ENCODE data around the gene AKR7A3. TPM values are rescaled to one million over a fixed set of nuclear protein-coding genes. Genes with fewer than 3 reads are reported as not detected.
"Not testable (repeated sequence)": the region's sequence is repeated elsewhere in the genome, so short reads cannot be mapped to it uniquely, and the experiment has no call there.

Gene AKR7A3
- total RNA-seq, 4 donors from 2014 or later: 1.8 to 3.5 (median 2.3) TPM

DNA sequence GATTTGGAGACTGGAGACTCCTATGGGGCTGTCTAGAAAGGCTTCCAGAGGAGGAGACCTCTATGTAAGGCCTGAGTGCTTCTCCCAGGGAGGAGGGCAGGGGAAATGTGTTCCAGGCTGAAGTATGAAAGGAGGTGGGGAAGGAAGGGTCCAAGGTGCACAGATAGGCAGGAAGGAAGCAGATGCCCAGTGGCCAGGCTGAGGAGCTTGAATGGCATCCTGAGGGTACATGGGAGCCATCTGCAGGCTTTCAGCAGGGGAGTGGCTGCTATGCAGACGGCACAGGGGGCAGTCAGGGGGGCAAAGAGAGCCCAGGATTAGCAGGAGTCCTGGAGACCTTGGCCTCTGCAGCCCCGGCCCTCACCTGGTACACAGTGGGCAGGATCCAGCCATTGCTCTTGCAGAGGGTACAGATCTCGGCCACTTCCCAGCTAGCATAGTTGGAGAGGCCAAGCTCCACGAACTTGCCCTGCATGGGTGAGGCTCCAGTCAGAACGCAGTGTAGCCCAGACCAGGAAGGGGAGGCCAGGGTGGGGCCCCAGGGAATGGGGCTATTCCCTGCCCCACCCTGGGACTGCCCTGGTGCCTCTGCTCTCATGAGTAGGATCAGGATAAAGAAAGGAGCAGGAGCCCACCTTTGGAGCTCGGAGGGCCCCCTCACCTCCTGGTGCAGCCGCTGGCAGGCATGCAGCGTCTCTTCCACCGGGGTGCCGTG is 19.4 kb upstream of the AKR7A3 start:
- Histone ChIP-seq H3K27me3 (no peaks in the 10 kb centered on the region), H3K4me1 (peaks cover 9 to 13% of the 10 kb centered on the region in 2 donors), H3K9me3 (no peaks in the 10 kb centered on the region), H3K36me3 (peaks cover 17 to 38% of the 10 kb centered on the region in 2 donors), H3K4me3 (replicated peaks in 1 of 3) (no peak overlapping the region), H3K27ac (no peak overlapping the region)
- WGBS, 2 donors: 89 to 93% methylated on average over 10 of the region's 10 CpGs
- DNase-seq: no peak
- intact Hi-C loops (cut with DNase I): no loop called here
- TF ChIP-seq, protein P1, sequence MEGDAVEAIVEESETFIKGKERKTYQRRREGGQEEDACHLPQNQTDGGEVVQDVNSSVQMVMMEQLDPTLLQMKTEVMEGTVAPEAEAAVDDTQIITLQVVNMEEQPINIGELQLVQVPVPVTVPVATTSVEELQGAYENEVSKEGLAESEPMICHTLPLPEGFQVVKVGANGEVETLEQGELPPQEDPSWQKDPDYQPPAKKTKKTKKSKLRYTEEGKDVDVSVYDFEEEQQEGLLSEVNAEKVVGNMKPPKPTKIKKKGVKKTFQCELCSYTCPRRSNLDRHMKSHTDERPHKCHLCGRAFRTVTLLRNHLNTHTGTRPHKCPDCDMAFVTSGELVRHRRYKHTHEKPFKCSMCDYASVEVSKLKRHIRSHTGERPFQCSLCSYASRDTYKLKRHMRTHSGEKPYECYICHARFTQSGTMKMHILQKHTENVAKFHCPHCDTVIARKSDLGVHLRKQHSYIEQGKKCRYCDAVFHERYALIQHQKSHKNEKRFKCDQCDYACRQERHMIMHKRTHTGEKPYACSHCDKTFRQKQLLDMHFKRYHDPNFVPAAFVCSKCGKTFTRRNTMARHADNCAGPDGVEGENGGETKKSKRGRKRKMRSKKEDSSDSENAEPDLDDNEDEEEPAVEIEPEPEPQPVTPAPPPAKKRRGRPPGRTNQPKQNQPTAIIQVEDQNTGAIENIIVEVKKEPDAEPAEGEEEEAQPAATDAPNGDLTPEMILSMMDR (IDR thresholded peaks at IDR 0.05): no peak
- no peak for TF ChIP-seq POLR2A (IDR thresholded peaks at IDR 0.05)

DNA sequence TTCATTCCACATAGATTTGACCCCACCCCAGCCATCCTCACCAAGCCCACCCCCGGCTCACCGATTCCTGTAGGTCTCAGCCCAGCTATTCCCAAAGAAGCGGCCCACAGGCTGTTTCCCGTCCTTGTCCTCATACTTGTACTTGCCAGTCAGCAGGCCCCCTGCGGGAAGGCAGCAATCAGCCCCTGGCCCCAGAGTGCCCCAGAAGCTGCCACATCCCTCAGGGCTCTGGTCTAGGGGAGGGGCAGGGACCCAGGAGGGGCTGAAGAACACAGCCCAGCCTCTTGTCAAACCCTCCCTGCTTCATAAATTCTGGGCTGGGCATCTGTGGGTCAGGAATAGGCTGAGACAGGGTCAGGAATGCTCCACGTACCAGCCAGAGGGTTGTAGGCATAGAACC is 18.4 kb upstream of the AKR7A3 start:
- H3K9me3 ChIP-seq: no peaks in the 10 kb centered on the region
- no peak overlapping the region for H3K27ac ChIP-seq
- peaks cover 17 to 38% of the 10 kb centered on the region in 2 donors for H3K36me3 ChIP-seq
- H3K4me1 ChIP-seq: peaks cover 9 to 10% of the 10 kb centered on the region in 2 donors
- no peak overlapping the region for H3K4me3 ChIP-seq (replicated peaks in 1 of 3)
- H3K27me3 ChIP-seq: no peaks in the 10 kb centered on the region
- TF ChIP-seq POLR2A (IDR thresholded peaks at IDR 0.05): no peak
- TF ChIP-seq, protein P1 (IDR thresholded peaks at IDR 0.05): no peak
- no peak for DNase-seq
- 95 to 98% methylated on average over 6 of the region's 6 CpGs for WGBS, 2 donors
- intact Hi-C loops (cut with DNase I): no loop called here

DNA sequence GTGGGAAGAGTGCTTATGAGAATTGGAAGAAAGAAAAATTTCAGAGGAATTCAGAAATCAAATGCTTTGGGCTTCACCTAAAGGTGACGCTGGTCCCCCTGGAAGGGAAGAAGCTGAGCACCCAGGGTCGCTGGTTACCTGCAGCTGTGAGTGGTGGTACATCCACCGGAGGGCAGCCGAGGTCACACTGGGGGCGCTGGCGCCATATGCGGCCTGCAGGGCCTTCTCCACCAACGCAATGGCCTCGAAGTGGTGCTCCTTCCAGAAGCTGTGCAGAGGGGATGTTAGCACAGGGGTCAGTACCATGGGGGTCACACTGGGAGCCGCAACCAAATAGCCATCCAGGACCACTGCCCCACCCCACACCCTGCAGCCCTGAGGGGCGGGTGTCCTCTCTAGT is 17.3 kb upstream of the AKR7A3 start:
- no peak for DNase-seq
- H3K4me1 ChIP-seq: peaks cover 3 to 4% of the 10 kb centered on the region in 2 donors
- H3K27me3 ChIP-seq: no peaks in the 10 kb centered on the region
- H3K9me3 ChIP-seq: no peaks in the 10 kb centered on the region
- intact Hi-C loops (cut with DNase I): no loop called here
- no peak overlapping the region for H3K4me3 ChIP-seq (replicated peaks in 1 of 3)
- peaks cover 17 to 38% of the 10 kb centered on the region in 2 donors for H3K36me3 ChIP-seq
- TF ChIP-seq, protein P1 (IDR thresholded peaks at IDR 0.05): no peak
- TF ChIP-seq POLR2A (IDR thresholded peaks at IDR 0.05): no peak
- 93 to 95% methylated on average over 10 of the region's 11 CpGs for WGBS, 2 donors
- H3K27ac ChIP-seq: no peak overlapping the region

DNA sequence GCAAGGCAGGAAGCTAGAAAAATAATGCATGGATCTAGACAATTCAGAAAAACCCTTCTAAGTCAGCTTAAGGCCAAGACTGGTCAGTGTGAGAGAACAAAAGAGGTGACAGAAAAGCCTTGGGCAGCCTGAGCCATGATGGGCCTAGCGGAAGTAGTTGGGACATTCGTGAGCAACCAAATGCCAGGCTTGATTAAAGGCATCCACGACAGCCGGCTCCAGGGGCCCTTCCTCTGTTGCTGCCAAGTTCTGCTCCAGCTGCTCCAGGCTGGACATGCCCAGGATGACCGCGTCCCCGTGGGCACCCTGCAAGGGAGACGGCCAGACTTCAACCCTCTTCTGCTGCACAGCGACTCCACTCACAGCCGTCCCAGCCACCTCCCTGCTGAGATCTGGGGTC is 15.5 kb upstream of the AKR7A3 start:
- H3K27ac ChIP-seq; intact Hi-C loops (cut with DNase I); H3K4me3 ChIP-seq (replicated peaks in 1 of 3); H3K4me1 ChIP-seq; DNase-seq; H3K27me3 ChIP-seq; H3K9me3 ChIP-seq: not testable (repeated sequence)
- H3K36me3 ChIP-seq: peaks cover 17 to 38% of the 10 kb centered on the region in 2 donors
- 91 to 95% methylated on average over 9 to 10 of the region's 10 CpGs for WGBS, 2 donors

DNA sequence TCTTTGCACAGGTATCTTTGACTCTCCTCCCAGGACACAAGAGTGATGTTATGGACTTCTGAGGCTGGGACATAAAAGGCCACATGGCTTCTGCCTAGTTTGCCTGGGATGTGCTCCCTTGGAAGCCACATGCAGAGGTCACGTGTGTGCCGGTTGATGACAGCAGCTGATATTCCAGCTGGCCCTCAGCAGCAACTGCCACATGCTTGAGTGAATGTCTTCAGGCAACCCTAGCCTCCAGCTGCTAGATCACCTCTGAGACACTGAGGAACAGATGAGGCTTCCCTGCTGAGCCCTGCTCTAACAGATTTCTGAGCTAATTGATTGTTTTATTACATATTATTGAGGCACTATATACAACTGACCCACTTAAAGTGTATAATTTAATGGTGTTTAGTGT is 11.6 kb upstream of the AKR7A3 start:
- no peak for TF ChIP-seq POLR2A (IDR thresholded peaks at IDR 0.05)
- TF ChIP-seq, protein P1 (IDR thresholded peaks at IDR 0.05): no peak
- intact Hi-C loops (cut with DNase I): no loop called here
- H3K9me3 ChIP-seq: no peaks in the 10 kb centered on the region
- no peaks in the 10 kb centered on the region for H3K27me3 ChIP-seq
- peaks cover 0 to 17% of the 10 kb centered on the region in 2 donors for H3K36me3 ChIP-seq
- no peaks in the 10 kb centered on the region for H3K4me1 ChIP-seq
- no peak overlapping the region for H3K27ac ChIP-seq
- no peak overlapping the region for H3K4me3 ChIP-seq (replicated peaks in 1 of 3)
- 94 to 100% methylated on average over 2 of the region's 2 CpGs for WGBS, 2 donors
- DNase-seq: no peak

Data from thyroid gland (tissue), 4 donors.